ENCODE data around the gene ATP5ME.

The ATP5ME gene

DNA sequence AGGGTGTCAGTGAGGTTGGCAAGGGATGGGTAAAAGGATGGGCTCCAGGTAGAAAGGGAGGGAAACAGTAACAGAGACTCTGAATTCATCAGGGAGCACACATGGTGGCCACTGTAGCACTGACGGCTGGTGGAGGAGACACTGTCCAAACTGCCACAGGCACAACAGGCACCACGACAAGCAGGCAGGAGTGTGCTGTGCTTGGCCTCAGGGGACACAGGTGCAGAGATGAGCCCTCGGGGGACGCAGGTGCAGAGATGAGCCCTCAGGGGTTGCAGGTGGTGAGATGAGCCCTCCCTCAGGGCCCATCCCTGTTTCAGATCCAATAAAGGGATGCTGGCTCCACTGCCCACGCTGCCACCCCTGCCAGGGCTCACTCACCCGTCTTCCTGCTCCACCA is 41.1 kb downstream of the ATP5ME start:
- DNase-seq (no peak), ATAC-seq (ENCODE audit: insufficient read depth, low read depth) (no peak)
- H3K9me3 ChIP-seq (ENCODE audit: insufficient read depth, low read length, severe bottlenecking), result peaks cover 16% of the 10 kb centered on the region
- H3K4me1 ChIP-seq (ENCODE audit: insufficient read depth, low read length), result no peaks in the 10 kb centered on the region
- no peak for TF ChIP-seq EZH2 (IDR thresholded peaks at IDR 0.05; ENCODE audit: borderline replicate concordance, low read depth, low read length, severe bottlenecking)
- TF ChIP-seq, protein P1, sequence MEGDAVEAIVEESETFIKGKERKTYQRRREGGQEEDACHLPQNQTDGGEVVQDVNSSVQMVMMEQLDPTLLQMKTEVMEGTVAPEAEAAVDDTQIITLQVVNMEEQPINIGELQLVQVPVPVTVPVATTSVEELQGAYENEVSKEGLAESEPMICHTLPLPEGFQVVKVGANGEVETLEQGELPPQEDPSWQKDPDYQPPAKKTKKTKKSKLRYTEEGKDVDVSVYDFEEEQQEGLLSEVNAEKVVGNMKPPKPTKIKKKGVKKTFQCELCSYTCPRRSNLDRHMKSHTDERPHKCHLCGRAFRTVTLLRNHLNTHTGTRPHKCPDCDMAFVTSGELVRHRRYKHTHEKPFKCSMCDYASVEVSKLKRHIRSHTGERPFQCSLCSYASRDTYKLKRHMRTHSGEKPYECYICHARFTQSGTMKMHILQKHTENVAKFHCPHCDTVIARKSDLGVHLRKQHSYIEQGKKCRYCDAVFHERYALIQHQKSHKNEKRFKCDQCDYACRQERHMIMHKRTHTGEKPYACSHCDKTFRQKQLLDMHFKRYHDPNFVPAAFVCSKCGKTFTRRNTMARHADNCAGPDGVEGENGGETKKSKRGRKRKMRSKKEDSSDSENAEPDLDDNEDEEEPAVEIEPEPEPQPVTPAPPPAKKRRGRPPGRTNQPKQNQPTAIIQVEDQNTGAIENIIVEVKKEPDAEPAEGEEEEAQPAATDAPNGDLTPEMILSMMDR (IDR thresholded peaks at IDR 0.05; ENCODE audit: borderline replicate concordance, extremely low read depth, low read length, poor library complexity, severe bottlenecking), result no peak
- H4K20me1 ChIP-seq (ENCODE audit: insufficient read depth, low read length), result no peaks in the 10 kb centered on the region
- no peaks in the 10 kb centered on the region for H3K79me2 ChIP-seq (ENCODE audit: insufficient read depth, low read length)
- no peak overlapping the region for H3K4me3 ChIP-seq (ENCODE audit: low read depth in 1 of 2, low read length in 2 of 2)
- H3K9ac ChIP-seq (ENCODE audit: low read depth, low read length), result no peak overlapping the region
- H3K4me2 ChIP-seq (ENCODE audit: insufficient read depth, low read length), result no peak overlapping the region
- no peaks in the 10 kb centered on the region for H3K27me3 ChIP-seq (ENCODE audit: insufficient read depth, low read length, poor library complexity)
- no peaks in the 10 kb centered on the region for H3K36me3 ChIP-seq (ENCODE audit: insufficient read depth, low read length)
- H2AFZ ChIP-seq (ENCODE audit: low read depth, low read length), result no peak overlapping the region
- no peak overlapping the region for H3K27ac ChIP-seq (ENCODE audit: low read length)

DNA sequence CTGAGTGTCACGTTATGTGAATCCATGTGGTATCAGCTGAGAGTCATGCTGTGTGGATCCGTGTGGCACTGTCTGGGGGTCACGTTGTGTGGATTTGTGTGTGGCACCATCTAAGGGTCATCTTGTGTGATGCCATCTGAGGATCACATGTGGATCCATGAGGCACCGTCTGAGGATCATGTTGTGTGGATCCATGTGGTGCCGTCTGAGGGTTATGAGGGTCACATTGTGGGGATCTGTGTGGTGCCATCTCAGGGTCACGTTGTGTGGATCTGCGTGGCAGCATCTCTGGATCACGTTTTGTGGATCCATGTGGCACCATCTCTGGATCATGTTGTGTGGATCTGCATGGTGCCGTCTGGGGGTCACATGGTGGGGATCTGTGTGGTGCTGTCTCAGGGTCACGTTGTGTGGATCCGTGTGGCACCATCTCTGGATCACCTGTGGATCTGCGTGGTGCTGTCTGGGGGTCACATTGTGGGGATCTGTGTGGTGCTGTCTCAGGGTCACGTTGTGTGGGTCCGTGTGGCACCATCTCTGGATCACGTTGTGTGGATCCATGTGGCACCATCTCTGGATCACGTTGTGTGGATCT is 41.8 kb downstream of the ATP5ME start:
- no peaks in the 10 kb centered on the region for H3K36me3 ChIP-seq (ENCODE audit: insufficient read depth, low read length)
- DNase-seq (no peak), ATAC-seq (ENCODE audit: insufficient read depth, low read depth) (no peak)
- no peak overlapping the region for H3K27ac ChIP-seq (ENCODE audit: low read length)
- peaks cover 16% of the 10 kb centered on the region for H3K9me3 ChIP-seq (ENCODE audit: insufficient read depth, low read length, severe bottlenecking)
- H3K9ac ChIP-seq (ENCODE audit: low read depth, low read length), result no peak overlapping the region
- no peak overlapping the region for H3K4me3 ChIP-seq (ENCODE audit: low read depth in 1 of 2, low read length in 2 of 2)
- TF ChIP-seq, protein P1 (IDR thresholded peaks at IDR 0.05; ENCODE audit: borderline replicate concordance, extremely low read depth, low read length, poor library complexity, severe bottlenecking), result no peak
- no peak for TF ChIP-seq EZH2 (IDR thresholded peaks at IDR 0.05; ENCODE audit: borderline replicate concordance, low read depth, low read length, severe bottlenecking)
- no peaks in the 10 kb centered on the region for H3K79me2 ChIP-seq (ENCODE audit: insufficient read depth, low read length)
- H3K4me1 ChIP-seq (ENCODE audit: insufficient read depth, low read length), result no peaks in the 10 kb centered on the region
- no peaks in the 10 kb centered on the region for H4K20me1 ChIP-seq (ENCODE audit: insufficient read depth, low read length)
- no peak overlapping the region for H2AFZ ChIP-seq (ENCODE audit: low read depth, low read length)
- no peak overlapping the region for H3K4me2 ChIP-seq (ENCODE audit: insufficient read depth, low read length)
- H3K27me3 ChIP-seq (ENCODE audit: insufficient read depth, low read length, poor library complexity), result no peaks in the 10 kb centered on the region

DNA sequence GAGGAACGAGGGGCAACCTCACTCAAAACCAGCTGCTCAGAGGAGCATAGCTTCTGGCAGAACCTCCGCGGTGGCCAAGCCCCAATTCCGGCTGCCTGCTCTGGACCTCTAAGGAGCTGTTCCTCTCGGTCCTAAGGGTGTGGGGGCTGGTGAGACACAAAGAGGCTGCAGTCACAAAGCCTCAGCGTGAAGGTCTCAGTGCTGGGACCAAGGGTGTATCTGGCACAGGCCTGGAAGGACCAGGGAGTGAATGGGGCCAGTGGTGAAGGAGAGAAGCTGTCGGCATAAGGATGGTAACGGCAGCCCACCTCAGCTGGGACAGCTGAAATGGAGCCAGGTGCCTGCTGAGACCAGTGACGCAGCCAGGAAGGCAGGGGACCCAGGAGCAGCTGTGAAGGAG is 43.4 kb downstream of the ATP5ME start:
- no peak for TF ChIP-seq EZH2 (IDR thresholded peaks at IDR 0.05; ENCODE audit: borderline replicate concordance, low read depth, low read length, severe bottlenecking)
- TF ChIP-seq, protein P1 (IDR thresholded peaks at IDR 0.05; ENCODE audit: borderline replicate concordance, extremely low read depth, low read length, poor library complexity, severe bottlenecking), result no peak
- Histone ChIP-seq H3K27ac (ENCODE audit: low read length) (no peak overlapping the region), H3K79me2 (ENCODE audit: insufficient read depth, low read length) (no peaks in the 10 kb centered on the region), H2AFZ (ENCODE audit: low read depth, low read length) (no peak overlapping the region), H3K27me3 (ENCODE audit: insufficient read depth, low read length, poor library complexity) (no peaks in the 10 kb centered on the region), H3K9ac (ENCODE audit: low read depth, low read length) (no peak overlapping the region), H4K20me1 (ENCODE audit: insufficient read depth, low read length) (no peaks in the 10 kb centered on the region), H3K4me1 (ENCODE audit: insufficient read depth, low read length) (no peaks in the 10 kb centered on the region), H3K4me2 (ENCODE audit: insufficient read depth, low read length) (no peak overlapping the region), H3K4me3 (ENCODE audit: low read depth in 1 of 2, low read length in 2 of 2) (no peak overlapping the region), H3K9me3 (ENCODE audit: insufficient read depth, low read length, severe bottlenecking) (peaks cover 16% of the 10 kb centered on the region), H3K36me3 (ENCODE audit: insufficient read depth, low read length) (no peaks in the 10 kb centered on the region)
- DNase-seq, result no peak
- ATAC-seq (ENCODE audit: insufficient read depth, low read depth), result no peak

All from DND-41 (cell line).